ENCODE measurements around the gene BTBD1.
"Not testable (repeated sequence)": the region's sequence is repeated elsewhere in the genome, so short reads cannot be mapped to it uniquely, and the experiment has no call there.

Gene BTBD1

GRCh38 chr15:83064859-83065258, 2.2 kb downstream of the BTBD1 start:
- H3K27ac Mint-ChIP-seq (ENCODE audit: low read depth): peak overlapping the region; percentile 63

DNA sequence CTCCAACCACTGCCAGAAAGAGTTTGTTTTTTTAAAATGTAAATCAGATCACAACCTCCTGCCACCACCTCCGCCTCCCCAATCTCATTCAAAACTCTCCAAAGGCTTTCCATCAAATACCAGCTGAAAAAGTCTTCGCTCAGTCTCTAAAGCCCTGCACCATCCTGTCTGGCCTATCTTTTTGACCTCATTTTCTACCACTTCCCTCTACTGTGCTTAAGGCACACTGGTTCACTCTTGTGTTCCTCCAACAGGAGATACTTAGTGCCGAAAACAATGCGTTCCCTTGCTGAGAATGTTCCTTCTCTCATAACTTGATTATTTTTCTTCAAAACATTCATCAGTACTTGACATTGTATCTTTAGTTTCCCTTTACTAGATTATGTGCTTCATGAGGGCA, 3.5 kb downstream of the BTBD1 start:
- peaks cover 2% of the 10 kb centered on the region for H3K36me3 Mint-ChIP-seq (ENCODE audit: insufficient read depth)
- no peak overlapping the region for H3K27ac Mint-ChIP-seq (ENCODE audit: low read depth)
- no peaks in the 10 kb centered on the region for H3K9me3 Mint-ChIP-seq

More at GRCh38 chr15:83064859-83065258, 2.2 kb downstream of the BTBD1 start:
- H3K9me3 Mint-ChIP-seq: no peaks in the 10 kb centered on the region
- no peak overlapping the region for H3K4me3 Mint-ChIP-seq
- H3K27me3 Mint-ChIP-seq: no peaks in the 10 kb centered on the region
- peaks cover 13% of the 10 kb centered on the region for H3K4me1 Mint-ChIP-seq
- no peak for DNase-seq (ENCODE audit: low spot score in 2 of 2)
- H3K36me3 Mint-ChIP-seq (ENCODE audit: insufficient read depth): peaks cover 4% of the 10 kb centered on the region
- no peak for ATAC-seq (replicated peaks; ENCODE audit: extremely low read depth, poor library complexity, severe bottlenecking)

GRCh38 chr15:83062768-83063180, 4.3 kb downstream of the BTBD1 start:
- Mint-ChIP-seq H3K27ac (ENCODE audit: low read depth) (no peak overlapping the region), H3K4me3 (no peak overlapping the region), H3K27me3 (no peaks in the 10 kb centered on the region), H3K9me3 (no peaks in the 10 kb centered on the region), H3K36me3 (ENCODE audit: insufficient read depth) (peaks cover 4% of the 10 kb centered on the region), H3K4me1 (peaks cover 19% of the 10 kb centered on the region)
- no peak for ATAC-seq (replicated peaks; ENCODE audit: extremely low read depth, poor library complexity, severe bottlenecking)
- no peak for DNase-seq (ENCODE audit: low spot score in 2 of 2)

More for the DNA sequence above, 3.5 kb downstream of the BTBD1 start:
- DNase-seq (ENCODE audit: low spot score in 2 of 2): no peak
- peaks cover 13% of the 10 kb centered on the region for H3K4me1 Mint-ChIP-seq
- no peak for ATAC-seq (replicated peaks; ENCODE audit: extremely low read depth, poor library complexity, severe bottlenecking)
- no peaks in the 10 kb centered on the region for H3K27me3 Mint-ChIP-seq
- H3K4me3 Mint-ChIP-seq: no peak overlapping the region

DNA sequence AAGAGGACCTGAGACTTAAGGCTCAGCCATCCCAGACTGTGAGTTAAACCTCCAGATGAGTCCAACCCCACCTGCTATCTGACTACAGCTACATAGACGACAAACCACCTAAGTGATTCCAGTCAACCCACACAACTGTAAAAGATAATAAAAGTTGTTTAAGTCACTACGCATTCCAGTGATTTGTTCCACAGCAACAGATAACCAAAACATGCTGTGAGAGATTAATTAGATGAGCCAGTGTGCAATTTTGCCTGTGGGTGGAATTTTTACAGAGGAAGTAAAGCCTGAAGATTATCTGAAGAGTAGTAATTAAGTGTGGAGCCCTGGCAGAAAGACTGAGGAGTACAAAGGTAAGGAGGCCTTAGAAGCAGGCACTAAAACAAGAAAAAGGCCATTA, 5.4 kb downstream of the BTBD1 start:
- H3K27ac Mint-ChIP-seq (ENCODE audit: low read depth): no peak overlapping the region
- H3K4me1 Mint-ChIP-seq: peaks cover 29% of the 10 kb centered on the region
- H3K36me3 Mint-ChIP-seq (ENCODE audit: insufficient read depth): peaks cover 7% of the 10 kb centered on the region
- no peak for ATAC-seq (replicated peaks; ENCODE audit: extremely low read depth, poor library complexity, severe bottlenecking)
- H3K4me3 Mint-ChIP-seq: no peak overlapping the region
- DNase-seq (ENCODE audit: low spot score in 2 of 2): no peak
- H3K9me3 Mint-ChIP-seq: no peaks in the 10 kb centered on the region
- no peaks in the 10 kb centered on the region for H3K27me3 Mint-ChIP-seq

- DNase-seq (ENCODE audit: low spot score in 2 of 2) (no peak), ATAC-seq (replicated peaks; ENCODE audit: extremely low read depth, poor library complexity, severe bottlenecking) (no peak)
- peaks cover 18% of the 10 kb centered on the region for H3K4me1 Mint-ChIP-seq
- H3K36me3 Mint-ChIP-seq (ENCODE audit: insufficient read depth): peaks cover 33% of the 10 kb centered on the region
- no peak overlapping the region for H3K4me3 Mint-ChIP-seq
- no peak overlapping the region for H3K27ac Mint-ChIP-seq (ENCODE audit: low read depth)
- H3K9me3 Mint-ChIP-seq: no peaks in the 10 kb centered on the region
- H3K27me3 Mint-ChIP-seq: no peaks in the 10 kb centered on the region
Measured at GRCh38 chr15:83057696-83058376, 9.2 kb downstream of the BTBD1 start.

DNA sequence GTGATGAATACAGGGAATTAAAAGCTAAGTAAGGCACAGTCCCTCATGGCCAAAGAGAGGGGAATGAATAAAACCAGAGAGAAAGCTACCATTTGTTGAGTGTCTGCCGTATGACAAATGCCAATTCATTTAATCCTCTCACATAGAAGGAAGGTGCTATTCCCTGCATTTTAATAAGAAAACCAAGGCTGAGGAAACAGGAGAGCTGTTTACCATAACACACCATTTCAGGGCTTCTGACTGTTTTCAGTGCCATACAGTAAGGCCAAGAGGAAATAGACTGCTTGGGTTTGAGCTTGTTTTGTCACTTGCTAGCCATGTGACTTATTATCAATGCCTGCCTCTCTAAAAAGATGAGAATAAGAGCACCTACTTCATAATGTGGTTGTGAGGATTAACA, 10.1 kb downstream of the BTBD1 start:
- no peak overlapping the region for H3K4me3 Mint-ChIP-seq
- H3K9me3 Mint-ChIP-seq: no peaks in the 10 kb centered on the region
- H3K4me1 Mint-ChIP-seq: peaks cover 18% of the 10 kb centered on the region
- H3K36me3 Mint-ChIP-seq (ENCODE audit: insufficient read depth): peaks cover 34% of the 10 kb centered on the region
- no peaks in the 10 kb centered on the region for H3K27me3 Mint-ChIP-seq
- DNase-seq (ENCODE audit: low spot score in 2 of 2) (no peak), ATAC-seq (replicated peaks; ENCODE audit: extremely low read depth, poor library complexity, severe bottlenecking) (no peak)
- H3K27ac Mint-ChIP-seq (ENCODE audit: low read depth): peak overlapping the region; percentile 20

DNA sequence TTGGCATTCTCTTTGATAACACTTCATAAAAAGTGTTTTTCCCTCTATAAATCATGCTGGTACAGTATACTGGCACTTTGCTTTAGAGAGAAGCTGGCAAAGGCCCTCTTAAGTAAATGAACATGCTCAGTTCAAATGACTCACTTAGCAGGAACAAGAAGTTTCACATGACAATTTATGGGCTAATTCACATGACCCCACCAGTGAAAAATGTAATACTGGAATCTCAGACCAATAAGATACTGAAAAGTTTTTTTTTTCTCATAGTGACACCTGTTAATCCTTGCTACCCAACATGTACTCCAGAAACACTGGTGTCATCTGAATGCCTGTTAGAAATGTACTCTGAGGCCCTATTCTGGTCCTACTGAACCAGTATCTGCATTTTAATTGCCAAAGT, 13.9 kb downstream of the BTBD1 start:
- peaks cover 52% of the 10 kb centered on the region for H3K36me3 Mint-ChIP-seq (ENCODE audit: insufficient read depth)
- peaks cover 21% of the 10 kb centered on the region for H3K4me1 Mint-ChIP-seq
- no peaks in the 10 kb centered on the region for H3K27me3 Mint-ChIP-seq
- no peak for ATAC-seq (replicated peaks; ENCODE audit: extremely low read depth, poor library complexity, severe bottlenecking)
- H3K4me3 Mint-ChIP-seq: no peak overlapping the region
- H3K27ac Mint-ChIP-seq (ENCODE audit: low read depth): no peak overlapping the region
- no peaks in the 10 kb centered on the region for H3K9me3 Mint-ChIP-seq
- no peak for DNase-seq (ENCODE audit: low spot score in 2 of 2)

DNA sequence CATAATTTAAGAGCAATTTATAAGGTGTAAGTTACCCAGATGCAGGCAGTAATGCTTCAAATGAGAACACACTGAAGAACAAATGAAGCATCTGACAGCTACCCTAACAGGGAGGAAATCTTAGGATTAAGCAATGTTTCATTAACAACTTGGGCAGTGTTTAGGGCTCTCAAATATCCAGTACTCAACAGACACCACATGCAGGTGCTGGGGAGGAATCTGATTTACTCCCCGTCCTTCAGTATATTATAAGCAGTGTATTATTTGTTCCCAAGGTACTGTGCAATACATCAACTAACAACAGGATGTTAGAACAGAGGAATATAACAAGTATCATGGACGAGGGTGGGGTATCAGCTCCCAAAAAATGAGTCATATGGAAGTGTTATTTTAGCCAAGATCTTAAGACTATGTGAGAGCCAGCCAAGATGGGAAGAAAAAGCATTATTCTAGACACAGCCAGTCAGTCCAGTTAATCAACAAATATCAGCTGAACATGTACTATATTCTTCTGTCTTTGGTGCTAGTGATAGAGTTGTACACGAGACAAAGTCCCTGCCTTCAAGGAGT, 20.4 kb downstream of the BTBD1 start:
- DNase-seq (ENCODE audit: low spot score in 2 of 2): no peak
- no peak for ATAC-seq (replicated peaks; ENCODE audit: extremely low read depth, poor library complexity, severe bottlenecking)
- H3K27ac Mint-ChIP-seq (ENCODE audit: low read depth): no peak overlapping the region
- H3K9me3 Mint-ChIP-seq: no peaks in the 10 kb centered on the region
- no peak overlapping the region for H3K4me3 Mint-ChIP-seq
- H3K4me1 Mint-ChIP-seq: peaks cover 35% of the 10 kb centered on the region
- H3K27me3 Mint-ChIP-seq: no peaks in the 10 kb centered on the region
- peaks cover 28% of the 10 kb centered on the region for H3K36me3 Mint-ChIP-seq (ENCODE audit: insufficient read depth)

DNA sequence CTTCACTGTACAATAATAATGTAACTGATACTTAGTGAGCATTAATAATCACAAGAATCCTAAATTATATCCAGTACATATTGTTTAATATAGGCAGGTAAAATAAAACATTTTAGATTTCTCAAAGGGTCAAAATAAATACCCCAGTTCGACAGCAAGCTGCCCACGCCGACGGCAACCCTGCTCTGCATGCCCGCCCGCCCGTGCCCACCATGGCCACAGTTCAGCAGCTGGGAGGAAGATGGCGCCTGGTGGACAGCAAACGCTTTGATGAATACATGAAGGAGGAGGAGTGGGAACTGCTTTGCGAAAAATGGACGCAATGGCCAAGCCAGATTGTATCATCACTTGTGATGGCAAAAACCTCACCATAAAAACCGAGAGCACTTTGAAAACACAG, 22.9 kb downstream of the BTBD1 start:
- no peaks in the 10 kb centered on the region for H3K27me3 Mint-ChIP-seq
- H3K9me3 Mint-ChIP-seq: no peaks in the 10 kb centered on the region
- peaks cover 40% of the 10 kb centered on the region for H3K36me3 Mint-ChIP-seq (ENCODE audit: insufficient read depth)
- ATAC-seq (replicated peaks; ENCODE audit: extremely low read depth, poor library complexity, severe bottlenecking) (no peak), DNase-seq (ENCODE audit: low spot score in 2 of 2) (no peak)
- H3K27ac Mint-ChIP-seq (ENCODE audit: low read depth): no peak overlapping the region
- H3K4me3 Mint-ChIP-seq: no peak overlapping the region
- H3K4me1 Mint-ChIP-seq: peaks cover 38% of the 10 kb centered on the region

DNA sequence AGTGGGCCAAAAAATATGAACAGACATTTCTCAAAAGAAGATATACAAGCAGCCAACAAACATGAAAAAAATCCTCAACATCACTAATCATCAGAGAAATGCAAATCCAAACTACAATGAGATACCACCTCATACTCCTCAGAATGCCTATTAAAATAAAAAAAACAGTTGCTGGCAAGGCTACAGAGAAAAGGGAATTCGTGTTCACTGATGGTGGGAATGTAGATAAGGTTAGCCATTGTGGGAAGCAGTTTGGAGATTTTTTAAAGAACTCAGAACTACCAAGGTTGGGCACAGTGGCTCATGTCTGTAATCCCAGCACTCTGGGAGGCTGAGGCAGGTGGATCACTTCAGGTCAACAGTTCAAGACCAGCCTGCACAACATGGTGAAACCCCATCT, 27.8 kb downstream of the BTBD1 start:
- ATAC-seq (replicated peaks; ENCODE audit: extremely low read depth, poor library complexity, severe bottlenecking) (no peak), DNase-seq (ENCODE audit: low spot score in 2 of 2) (no peak)
- peaks cover 40% of the 10 kb centered on the region for H3K36me3 Mint-ChIP-seq (ENCODE audit: insufficient read depth)
- H3K27ac Mint-ChIP-seq (ENCODE audit: low read depth): peak overlapping the region; percentile 79
- H3K9me3 Mint-ChIP-seq: no peaks in the 10 kb centered on the region
- no peak overlapping the region for H3K4me3 Mint-ChIP-seq
- peaks cover 55% of the 10 kb centered on the region for H3K4me1 Mint-ChIP-seq
- no peaks in the 10 kb centered on the region for H3K27me3 Mint-ChIP-seq

DNA sequence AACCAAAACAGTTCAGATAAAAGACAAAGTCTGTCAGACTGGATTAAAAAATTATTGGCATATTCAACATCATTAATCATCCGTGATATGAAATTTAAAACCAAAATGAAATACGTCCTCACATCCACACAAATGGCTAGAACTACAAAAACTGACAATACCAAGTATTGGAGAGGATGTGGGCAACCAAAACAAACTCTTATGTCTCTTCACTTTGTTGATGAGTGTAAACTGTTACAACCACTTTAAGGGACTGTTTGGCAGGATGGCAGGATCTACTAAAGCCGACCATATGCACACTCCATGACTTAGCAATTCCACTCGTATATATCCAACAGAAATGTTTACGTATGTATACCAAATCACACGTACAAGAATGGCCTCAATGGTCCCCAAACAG, 30.8 kb downstream of the BTBD1 start:
- H3K36me3 Mint-ChIP-seq (ENCODE audit: insufficient read depth): peaks cover 38% of the 10 kb centered on the region
- peaks cover 48% of the 10 kb centered on the region for H3K4me1 Mint-ChIP-seq
- H3K27me3 Mint-ChIP-seq: no peaks in the 10 kb centered on the region
- no peaks in the 10 kb centered on the region for H3K9me3 Mint-ChIP-seq
- DNase-seq (ENCODE audit: low spot score in 2 of 2) (no peak), ATAC-seq (replicated peaks; ENCODE audit: extremely low read depth, poor library complexity, severe bottlenecking) (no peak)
- H3K27ac Mint-ChIP-seq (ENCODE audit: low read depth): peak overlapping the region; percentile 67
- H3K4me3 Mint-ChIP-seq: no peak overlapping the region

GRCh38 chr15:83031234-83031633, 35.8 kb downstream of the BTBD1 start:
- H3K27me3 Mint-ChIP-seq; H3K9me3 Mint-ChIP-seq; H3K27ac Mint-ChIP-seq (ENCODE audit: low read depth); ATAC-seq (replicated peaks; ENCODE audit: extremely low read depth, poor library complexity, severe bottlenecking); H3K4me3 Mint-ChIP-seq; DNase-seq (ENCODE audit: low spot score in 2 of 2): not testable (repeated sequence)
- peaks cover 29% of the 10 kb centered on the region for H3K4me1 Mint-ChIP-seq
- peaks cover 41% of the 10 kb centered on the region for H3K36me3 Mint-ChIP-seq (ENCODE audit: insufficient read depth)

DNA sequence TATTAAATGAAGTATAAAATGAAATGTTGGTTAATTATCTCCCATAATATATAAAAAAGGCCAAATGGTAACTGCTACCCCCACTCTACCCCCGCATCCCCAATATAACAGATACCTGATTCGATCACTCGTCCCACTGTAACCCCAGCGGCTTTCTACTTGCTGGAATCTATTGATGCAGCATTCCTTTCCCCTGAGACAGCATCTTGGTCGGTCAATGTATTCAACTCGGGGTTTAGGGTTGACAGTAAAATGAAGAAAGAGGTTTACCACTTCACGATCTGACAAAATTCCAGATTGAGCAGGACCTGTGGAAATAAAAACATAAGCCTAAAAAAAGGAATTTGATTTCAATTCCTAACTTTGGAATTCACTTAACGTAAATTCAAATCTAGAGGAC, 37.0 kb downstream of the BTBD1 start:
- H3K4me1 Mint-ChIP-seq: peaks cover 19% of the 10 kb centered on the region
- no peaks in the 10 kb centered on the region for H3K9me3 Mint-ChIP-seq
- no peak overlapping the region for H3K4me3 Mint-ChIP-seq
- ATAC-seq (replicated peaks; ENCODE audit: extremely low read depth, poor library complexity, severe bottlenecking) (no peak), DNase-seq (ENCODE audit: low spot score in 2 of 2) (no peak)
- H3K27me3 Mint-ChIP-seq: no peaks in the 10 kb centered on the region
- no peak overlapping the region for H3K27ac Mint-ChIP-seq (ENCODE audit: low read depth)
- peaks cover 44% of the 10 kb centered on the region for H3K36me3 Mint-ChIP-seq (ENCODE audit: insufficient read depth)
